NCI-H2081 (cell line): ENCODE measurements around the gene REEP5.
"Not testable (repeated sequence)": the region's sequence is repeated elsewhere in the genome, so short reads cannot be mapped to it uniquely, and the experiment has no call there.

ENCODE experiments used
- DNase-seq, 2 experiments: peaks; one replicate each; lab custom pipeline; 2025; lab: John Stamatoyannopoulos, UW

Gene REEP5

GRCh38 chr5:112933105-112933504, 11.1 kb upstream of the REEP5 start:
- DNase-seq: no peak

GRCh38 chr5:112931473-112931872, 9.4 kb upstream of the REEP5 start:
- no peak for DNase-seq

GRCh38 chr5:112930082-112930344, 8.0 kb upstream of the REEP5 start:
- DNase-seq: no peak

GRCh38 chr5:112929336-112930081, 7.5 kb upstream of the REEP5 start:
- DNase-seq: no peak

GRCh38 chr5:112923988-112924387, 2.0 kb upstream of the REEP5 start:
- DNase-seq: no peak

GRCh38 chr5:112923148-112923917, 1.3 kb upstream of the REEP5 start:
- no peak for DNase-seq

GRCh38 chr5:112921026-112921832, 798 bp downstream of the REEP5 start:
- DNase-seq: peak; percentile 51 to 63

- DNase-seq: no peak
Measured at GRCh38 chr5:112919972-112920371, 2.1 kb downstream of the REEP5 start.

- no peak for DNase-seq
Measured at GRCh38 chr5:112918679-112919078, 3.3 kb downstream of the REEP5 start.

GRCh38 chr5:112918136-112918535, 3.9 kb downstream of the REEP5 start:
- no peak for DNase-seq

GRCh38 chr5:112917453-112917995, 4.5 kb downstream of the REEP5 start:
- DNase-seq: no peak

GRCh38 chr5:112915831-112916230, 6.2 kb downstream of the REEP5 start:
- no peak for DNase-seq

- no peak for DNase-seq
Measured at GRCh38 chr5:112914584-112914983, 7.4 kb downstream of the REEP5 start.

- DNase-seq: no peak
Measured at GRCh38 chr5:112910529-112910928, 11.5 kb downstream of the REEP5 start.

- DNase-seq: no peak
Measured at GRCh38 chr5:112908854-112909253, 13.2 kb downstream of the REEP5 start.

GRCh38 chr5:112907166-112907631, 14.8 kb downstream of the REEP5 start:
- DNase-seq: no peak

- DNase-seq: no peak
Measured at GRCh38 chr5:112906637-112907036, 15.4 kb downstream of the REEP5 start.

GRCh38 chr5:112904996-112905395, 17.0 kb downstream of the REEP5 start:
- not testable (repeated sequence) for DNase-seq

GRCh38 chr5:112902561-112902960, 19.5 kb downstream of the REEP5 start:
- no peak for DNase-seq

- DNase-seq: no peak
Measured at GRCh38 chr5:112895682-112896081, 26.3 kb downstream of the REEP5 start.

- no peak for DNase-seq
Measured at GRCh38 chr5:112892776-112893175, 29.3 kb downstream of the REEP5 start.

GRCh38 chr5:112892066-112892465, 30.0 kb downstream of the REEP5 start:
- DNase-seq: not testable (repeated sequence)
